Nephron progenitor cell (in vitro differentiated cells): ENCODE results near the gene NUMBL.
"Not testable (repeated sequence)": the region's sequence is repeated elsewhere in the genome, so short reads cannot be mapped to it uniquely, and the experiment has no call there.

Source experiments
- DNase-seq: peaks from one replicate; pipeline ENCODE4 v3.0.0; 2021
- H3K27ac Mint-ChIP-seq: 2 replicates; pipeline ENCODE4 v1.8.0; 2021; ENCODE audit warnings: mild to moderate bottlenecking, moderate library complexity, mixed read lengths
- H3K27me3 Mint-ChIP-seq: 2 replicates; pipeline ENCODE4 v1.8.0; 2021; ENCODE audit warnings: mild to moderate bottlenecking, low read depth, mixed read lengths; ENCODE audit not compliant: poor library complexity
- H3K36me3 Mint-ChIP-seq: 2 replicates; pipeline ENCODE4 v1.8.0; 2021; ENCODE audit warnings: low read depth, mixed read lengths
- H3K4me1 Mint-ChIP-seq: 2 replicates; pipeline ENCODE4 v1.8.0; 2021; ENCODE audit warnings: mixed read lengths
- H3K4me3 Mint-ChIP-seq: 2 replicates; pipeline ENCODE4 v1.8.0; 2021; ENCODE audit warnings: mild to moderate bottlenecking, moderate library complexity, mixed read lengths
- H3K9me3 Mint-ChIP-seq: 2 replicates; pipeline ENCODE4 v1.8.0; 2021; ENCODE audit warnings: mild to moderate bottlenecking, moderate library complexity, mixed read lengths
- CTCF ChIP-seq: fragments of 200-600 bp; sonication (generic); IDR thresholded peaks from 2 replicates; pipeline ENCODE4 v1.5.0; 2021; ENCODE audit warnings: antibody characterized with exemption

NUMBL gene

GRCh38 chr19:40629346-40629745 lies 61.1 kb downstream of the NUMBL start:
- H3K27ac Mint-ChIP-seq: no peak overlapping the region
- no peak for TF ChIP-seq CTCF
- H3K4me1 Mint-ChIP-seq: peaks cover 43% of the 10 kb centered on the region
- no peak for DNase-seq
- H3K27me3 Mint-ChIP-seq: peaks cover 12% of the 10 kb centered on the region
- H3K36me3 Mint-ChIP-seq: peaks cover 35% of the 10 kb centered on the region
- no peak overlapping the region for H3K4me3 Mint-ChIP-seq
- H3K9me3 Mint-ChIP-seq: no peaks in the 10 kb centered on the region

GRCh38 chr19:40627486-40628279 lies 62.8 kb downstream of the NUMBL start:
- H3K36me3 Mint-ChIP-seq: peaks cover 45% of the 10 kb centered on the region
- H3K27me3 Mint-ChIP-seq: peaks cover 2% of the 10 kb centered on the region
- H3K4me3 Mint-ChIP-seq: no peak overlapping the region
- H3K4me1 Mint-ChIP-seq: peaks cover 43% of the 10 kb centered on the region
- no peak for DNase-seq
- H3K9me3 Mint-ChIP-seq: no peaks in the 10 kb centered on the region
- H3K27ac Mint-ChIP-seq: peak overlapping the region; percentile 91
- TF ChIP-seq CTCF: no peak

- Mint-ChIP-seq H3K36me3 (peaks cover 50% of the 10 kb centered on the region), H3K4me3 (no peak overlapping the region), H3K27me3 (no peaks in the 10 kb centered on the region), H3K27ac (no peak overlapping the region), H3K9me3 (no peaks in the 10 kb centered on the region), H3K4me1 (peaks cover 42% of the 10 kb centered on the region)
- DNase-seq: no peak
- no peak for TF ChIP-seq CTCF
Measured at GRCh38 chr19:40626918-40627317, 63.5 kb downstream of the NUMBL start.

GRCh38 chr19:40625406-40626120 lies 64.9 kb downstream of the NUMBL start:
- no peak overlapping the region for H3K27ac Mint-ChIP-seq
- H3K36me3 Mint-ChIP-seq: peaks cover 60% of the 10 kb centered on the region
- no peak for TF ChIP-seq CTCF
- peaks cover 42% of the 10 kb centered on the region for H3K4me1 Mint-ChIP-seq
- H3K4me3 Mint-ChIP-seq: no peak overlapping the region
- DNase-seq: no peak
- H3K27me3 Mint-ChIP-seq: no peaks in the 10 kb centered on the region
- no peaks in the 10 kb centered on the region for H3K9me3 Mint-ChIP-seq

GRCh38 chr19:40624369-40625153 lies 65.9 kb downstream of the NUMBL start:
- not testable (repeated sequence) for DNase-seq, H3K4me3 Mint-ChIP-seq, H3K27ac Mint-ChIP-seq, H3K27me3 Mint-ChIP-seq, H3K9me3 Mint-ChIP-seq
- H3K36me3 Mint-ChIP-seq: peaks cover 60% of the 10 kb centered on the region
- peaks cover 40% of the 10 kb centered on the region for H3K4me1 Mint-ChIP-seq
